ENCODE data around the gene RAB25. TPM values are rescaled to one million over a fixed set of nuclear protein-coding genes. Genes with fewer than 3 reads are reported as not detected.
A peak's percentile ranks its signal among the peaks of the same experiment; 100 is the strongest.

Gene RAB25
- total and polyA plus RNA-seq, 2 of the 13 experiments (the other 11 are each of a cell fraction or from before 2014, with no cell fraction given), result 0.20 to 0.22 TPM

GRCh38 chr1:156086256-156086662 is 25.3 kb downstream of the RAB25 start (continued):
- TF ChIP-seq, protein P1, sequence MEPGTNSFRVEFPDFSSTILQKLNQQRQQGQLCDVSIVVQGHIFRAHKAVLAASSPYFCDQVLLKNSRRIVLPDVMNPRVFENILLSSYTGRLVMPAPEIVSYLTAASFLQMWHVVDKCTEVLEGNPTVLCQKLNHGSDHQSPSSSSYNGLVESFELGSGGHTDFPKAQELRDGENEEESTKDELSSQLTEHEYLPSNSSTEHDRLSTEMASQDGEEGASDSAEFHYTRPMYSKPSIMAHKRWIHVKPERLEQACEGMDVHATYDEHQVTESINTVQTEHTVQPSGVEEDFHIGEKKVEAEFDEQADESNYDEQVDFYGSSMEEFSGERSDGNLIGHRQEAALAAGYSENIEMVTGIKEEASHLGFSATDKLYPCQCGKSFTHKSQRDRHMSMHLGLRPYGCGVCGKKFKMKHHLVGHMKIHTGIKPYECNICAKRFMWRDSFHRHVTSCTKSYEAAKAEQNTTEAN (CRISPR knock-in tag; conservative IDR thresholded peaks at IDR 0.05), result 0 out of 2 replicates have a peak, but pooled peaks have one; percentile 34
- no peak for TF ChIP-seq ZNF10 (CRISPR knock-in tag; IDR thresholded peaks at IDR 0.05; ENCODE audit: borderline replicate concordance, low read depth)
- TF ChIP-seq NFYB (CRISPR knock-in tag; IDR thresholded peaks at IDR 0.05), result no peak
- peak; percentile 99 for TF ChIP-seq PITX1 (CRISPR knock-in tag; IDR thresholded peaks at IDR 0.05)
- TF ChIP-seq DR1 (CRISPR knock-in tag; IDR thresholded peaks at IDR 0.05), result no peak
- TF ChIP-seq ZNF749 (CRISPR knock-in tag; IDR thresholded peaks at IDR 0.05; ENCODE audit: borderline replicate concordance), result peak; percentile 90; the same call in 1 of the 2 replicates
- TF ChIP-seq, protein P2, sequence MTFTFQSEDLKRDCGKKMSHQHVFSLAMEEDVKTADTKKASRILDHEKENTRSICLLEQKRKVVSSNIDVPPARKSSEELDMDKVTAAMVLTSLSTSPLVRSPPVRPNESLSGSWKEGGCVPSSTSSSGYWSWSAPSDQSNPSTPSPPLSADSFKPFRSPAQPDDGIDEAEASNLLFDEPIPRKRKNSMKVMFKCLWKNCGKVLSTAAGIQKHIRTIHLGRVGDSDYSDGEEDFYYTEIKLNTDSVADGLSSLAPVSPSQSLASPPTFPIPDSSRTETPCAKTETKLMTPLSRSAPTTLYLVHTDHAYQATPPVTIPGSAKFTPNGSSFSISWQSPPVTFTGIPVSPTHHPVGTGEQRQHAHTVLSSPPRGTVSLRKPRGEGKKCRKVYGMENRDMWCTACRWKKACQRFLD (CRISPR knock-in tag; IDR thresholded peaks at IDR 0.05; ENCODE audit: borderline replicate concordance), result no peak
- TF ChIP-seq HMGA1 (CRISPR knock-in tag; conservative IDR thresholded peaks at IDR 0.05), result no peak
- TF ChIP-seq ZNF790 (CRISPR knock-in tag; IDR thresholded peaks at IDR 0.05; ENCODE audit: borderline replicate concordance), result no peak
- no peak for TF ChIP-seq ONECUT2 (CRISPR knock-in tag; IDR thresholded peaks at IDR 0.05)
- TF ChIP-seq SMYD3 (CRISPR knock-in tag; IDR thresholded peaks at IDR 0.05), result 0 out of 2 replicates have a peak, but pooled peaks have one; percentile 27
- TF ChIP-seq, protein P3, sequence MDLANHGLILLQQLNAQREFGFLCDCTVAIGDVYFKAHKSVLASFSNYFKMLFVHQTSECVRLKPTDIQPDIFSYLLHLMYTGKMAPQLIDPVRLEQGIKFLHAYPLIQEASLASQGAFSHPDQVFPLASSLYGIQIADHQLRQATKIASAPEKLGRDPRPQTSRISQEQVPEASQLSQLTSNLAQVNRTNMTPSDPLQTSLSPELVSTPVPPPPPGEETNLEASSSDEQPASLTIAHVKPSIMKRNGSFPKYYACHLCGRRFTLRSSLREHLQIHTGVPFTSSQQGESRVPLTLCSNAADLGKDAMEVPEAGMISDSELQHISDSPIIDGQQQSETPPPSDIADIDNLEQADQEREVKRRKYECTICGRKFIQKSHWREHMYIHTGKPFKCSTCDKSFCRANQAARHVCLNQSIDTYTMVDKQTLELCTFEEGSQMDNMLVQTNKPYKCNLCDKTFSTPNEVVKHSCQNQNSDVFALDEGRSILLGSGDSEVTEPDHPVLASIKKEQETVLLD (CRISPR knock-in tag; IDR thresholded peaks at IDR 0.05; ENCODE audit: low read depth), result 0 out of 2 replicates have a peak, but pooled peaks have one; percentile 31
- peak; percentile 24; the same call in 1 of the 2 replicates for TF ChIP-seq ZBTB34 (CRISPR knock-in tag; IDR thresholded peaks at IDR 0.05)
- no peak for TF ChIP-seq ZNF282 (IDR thresholded peaks at IDR 0.05; ENCODE audit: partially characterized antibody)
- no peak for TF ChIP-seq POLR2G (IDR thresholded peaks at IDR 0.05; ENCODE audit: low read depth, low read length)
- 0 out of 2 replicates have a peak, but pooled peaks have one; percentile 24 for TF ChIP-seq ZNF143 (CRISPR knock-in tag; IDR thresholded peaks at IDR 0.05)
- no peak for TF ChIP-seq ZNF674 (CRISPR knock-in tag; IDR thresholded peaks at IDR 0.05; ENCODE audit: low read depth)
- no peak for TF ChIP-seq ZNF552 (CRISPR knock-in tag; IDR thresholded peaks at IDR 0.05; ENCODE audit: borderline replicate concordance)
- TF ChIP-seq YEATS2 (CRISPR knock-in tag; IDR thresholded peaks at IDR 0.05; ENCODE audit: borderline replicate concordance), result peak; percentile 73; the same call in 1 of the 2 replicates
- no peak for TF ChIP-seq HCFC1 (IDR thresholded peaks at IDR 0.05; ENCODE audit: low read depth, low read length)
- TF ChIP-seq JUN (CRISPR knock-in tag; IDR thresholded peaks at IDR 0.05), result no peak; the same call in 1 of the 2 replicates
- TF ChIP-seq, protein P4, sequence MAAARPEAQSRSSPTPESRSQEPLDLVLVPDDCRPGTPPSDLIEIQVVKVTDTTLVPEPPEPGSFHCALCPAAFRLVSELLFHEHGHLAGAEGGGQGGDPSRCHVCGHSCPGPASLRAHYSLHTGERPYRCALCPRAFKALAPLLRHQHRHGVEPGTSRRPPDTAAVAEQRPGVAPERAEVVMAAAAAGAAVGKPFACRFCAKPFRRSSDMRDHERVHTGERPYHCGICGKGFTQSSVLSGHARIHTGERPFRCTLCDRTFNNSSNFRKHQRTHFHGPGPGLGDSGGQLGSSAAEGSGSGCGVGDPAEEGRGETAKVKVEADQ (CRISPR knock-in tag; IDR thresholded peaks at IDR 0.05; ENCODE audit: borderline replicate concordance), result peak; percentile 66; the same call in 1 of the 2 replicates
- no peak for TF ChIP-seq PAX8 (CRISPR knock-in tag; IDR thresholded peaks at IDR 0.05; ENCODE audit: borderline replicate concordance)
- no peak for TF ChIP-seq RELA (CRISPR knock-in tag; IDR thresholded peaks at IDR 0.05)
- no peak for TF ChIP-seq NFIB (CRISPR knock-in tag; IDR thresholded peaks at IDR 0.05; ENCODE audit: borderline replicate concordance)
- no peak for TF ChIP-seq CENPT (CRISPR knock-in tag; IDR thresholded peaks at IDR 0.05; ENCODE audit: low read depth)
